HepG2 (cell line): Measurements from ENCODE around the gene TPX2. TPM values are rescaled to one million over a fixed set of nuclear protein-coding genes. Genes with fewer than 3 reads are reported as not detected.

ENCODE experiments used
- FOXM1 ChIP-seq: sonication (generic); formaldehyde crosslinking; IDR thresholded peaks from 2 replicates; pipeline ENCODE4 v1.5.0; 2020; ENCODE audit warnings: missing genetic modification reagents
- GABPA ChIP-seq, 2 experiments: IDR thresholded peaks; 2 replicates each; pipeline ENCODE4 v1.6.1; 2011 to 2016; ENCODE audit warnings: low read depth in 2 of 2, low read length in 1 of 2, missing biosample characterization in 1 of 2, missing genetic modification characterization in 1 of 2
- MAZ ChIP-seq, 2 experiments: sonication (generic) in 1 of 2; formaldehyde crosslinking in 1 of 2; IDR thresholded peaks; 2 replicates each; pipeline versions ENCODE4 v1.5.0 to v1.6.1; 2012 to 2020; ENCODE audit warnings: low read depth in 2 of 2, mild to moderate bottlenecking in 2 of 2, borderline replicate concordance in 1 of 2, improper control_type of control experiment in 1 of 2, low read length in 1 of 2, missing genetic modification reagents in 1 of 2, moderate library complexity in 1 of 2
- MIER3 ChIP-seq: IDR thresholded peaks from 2 replicates; pipeline ENCODE4 v1.6.1; 2016; ENCODE audit warnings: missing compliant biosample characterization, borderline replicate concordance
- NFE2L2 ChIP-seq: fragments of 150-350 bp; IDR thresholded peaks from 2 replicates; pipeline ENCODE4 v1.6.1; 2014; ENCODE audit warnings: low read length
- RCOR2 ChIP-seq: IDR thresholded peaks from 2 replicates; pipeline ENCODE4 v1.6.1; 2016; ENCODE audit warnings: missing biosample characterization, missing genetic modification reagents
- SP140L ChIP-seq: sonication (generic); formaldehyde crosslinking; IDR thresholded peaks from 2 replicates; pipeline ENCODE4 v1.4.0; 2020; ENCODE audit warnings: missing genetic modification reagents, borderline replicate concordance
- TCF7 ChIP-seq: sonication (generic); IDR thresholded peaks from 2 replicates; pipeline ENCODE4 v1.6.1; 2016; ENCODE audit warnings: antibody characterized with exemption, low read depth
- ZNF367 ChIP-seq: sonication (generic); formaldehyde crosslinking; IDR thresholded peaks from 2 replicates; pipeline ENCODE4 v1.4.0; 2020; ENCODE audit warnings: missing genetic modification reagents, borderline replicate concordance
- ZNF883 ChIP-seq: sonication (generic); formaldehyde crosslinking; IDR thresholded peaks from 2 replicates; pipeline ENCODE4 v1.5.1; 2020; ENCODE audit warnings: mild to moderate bottlenecking, missing genetic modification reagents; ENCODE audit errors: not compliant biosample characterization
- polyA plus RNA-seq, 8 experiments: library from polyadenylated mRNA; depleted of rRNA in 3 of 8; stranded (reverse) in 7 of 8; unstranded in 1 of 8; fragments of >200 nt; fragmentation: Illumina TruSeq in 4 of 8; extraction: Trizol in 4 of 8; gene quantifications; 2 replicates each; pipeline versions ENCODE4 v1.2.1 to v1.2.3, GENCODE V29; 2011 to 2016; ENCODE audit warnings: low read depth in 4 of 8, missing spikeins in 1 of 8, mixed read lengths in 1 of 8; ENCODE audit not compliant: insufficient read depth in 1 of 8
- total RNA-seq, 5 experiments: library from RNA; depleted of rRNA; stranded (reverse); fragments of >200 nt; fragmentation: Illumina TruSeq; extraction: Trizol; gene quantifications; 2 replicates each; pipeline ENCODE4 v1.2.3, GENCODE V29; 2016; ENCODE audit warnings: low read depth in 1 of 5
- TF ChIP-seq, protein P1 (sequence below): sonication (generic); formaldehyde crosslinking; IDR thresholded peaks from 2 replicates; pipeline ENCODE4 v1.5.0; 2020; ENCODE audit warnings: mild to moderate bottlenecking, missing genetic modification reagents, moderate library complexity
- TF ChIP-seq, protein P2 (sequence below): sonication (generic); formaldehyde crosslinking; IDR thresholded peaks from one replicate; pipeline ENCODE4 v1.5.1; 2020; ENCODE audit warnings: mild to moderate bottlenecking, missing genetic modification reagents; ENCODE audit errors: not compliant biosample characterization

TPX2 gene
- total and polyA plus RNA-seq, 2 of the 13 experiments (the other 11 are each of a cell fraction or from before 2014, with no cell fraction given), result 34.3 to 124 TPM

DNA sequence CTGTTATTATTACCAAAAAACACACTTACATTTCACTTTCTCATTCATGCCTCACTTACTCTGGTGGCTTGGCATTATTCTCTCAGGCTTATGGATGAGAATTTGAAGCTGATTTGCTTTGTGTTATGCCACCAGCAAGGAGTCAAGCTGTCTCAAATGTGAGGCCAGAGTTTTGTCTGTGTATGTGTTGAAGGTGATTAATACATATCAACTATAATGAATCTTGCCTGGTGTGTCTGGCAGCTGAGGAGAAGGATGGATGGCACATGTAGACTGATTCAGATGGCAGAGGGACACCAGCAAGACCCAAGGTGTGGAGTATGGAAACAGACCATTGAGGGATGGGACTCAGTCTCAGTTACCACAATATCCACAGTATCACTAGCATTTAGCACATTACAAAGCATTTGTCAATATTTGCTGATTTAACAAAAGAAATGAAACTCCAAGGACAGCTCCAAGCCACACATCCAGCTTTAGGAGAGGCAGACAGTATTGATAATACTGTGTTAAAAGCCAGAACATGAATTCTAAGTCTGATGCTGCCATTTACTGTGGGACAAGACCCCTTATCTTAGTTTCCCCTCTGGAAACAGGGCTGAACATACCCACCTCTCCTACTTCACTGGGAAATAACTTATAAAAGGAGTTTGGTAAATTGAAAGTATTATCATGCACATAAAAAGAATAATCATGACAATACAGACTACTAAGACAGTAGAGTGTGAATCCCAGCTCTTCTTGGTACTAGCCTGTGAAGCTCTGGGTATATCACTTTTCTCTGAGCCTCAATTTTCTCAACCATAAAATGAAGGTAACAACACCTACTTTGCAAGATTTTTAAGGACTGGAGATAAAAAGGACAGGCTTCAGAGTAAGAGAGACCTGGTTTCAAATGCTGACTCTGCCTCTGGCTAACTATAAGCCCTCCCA lies 27.6 kb upstream of the TPX2 start (continued):
- peak; percentile 23; the same call in 1 of the 2 replicates for TF ChIP-seq MIER3 (CRISPR knock-in tag)
- no peak for TF ChIP-seq SP140L (CRISPR knock-in tag)
- TF ChIP-seq NFE2L2, result no peak
- peak; percentile 67 for TF ChIP-seq TCF7
- no peak for TF ChIP-seq GABPA (IDR thresholded peaks at IDR 0.05; ENCODE audit: low read depth, low read length)
- TF ChIP-seq GABPA (CRISPR knock-in tag; IDR thresholded peaks at IDR 0.05; ENCODE audit: low read depth), result no peak
- no peak for TF ChIP-seq FOXM1 (CRISPR knock-in tag)
- TF ChIP-seq, protein P1, sequence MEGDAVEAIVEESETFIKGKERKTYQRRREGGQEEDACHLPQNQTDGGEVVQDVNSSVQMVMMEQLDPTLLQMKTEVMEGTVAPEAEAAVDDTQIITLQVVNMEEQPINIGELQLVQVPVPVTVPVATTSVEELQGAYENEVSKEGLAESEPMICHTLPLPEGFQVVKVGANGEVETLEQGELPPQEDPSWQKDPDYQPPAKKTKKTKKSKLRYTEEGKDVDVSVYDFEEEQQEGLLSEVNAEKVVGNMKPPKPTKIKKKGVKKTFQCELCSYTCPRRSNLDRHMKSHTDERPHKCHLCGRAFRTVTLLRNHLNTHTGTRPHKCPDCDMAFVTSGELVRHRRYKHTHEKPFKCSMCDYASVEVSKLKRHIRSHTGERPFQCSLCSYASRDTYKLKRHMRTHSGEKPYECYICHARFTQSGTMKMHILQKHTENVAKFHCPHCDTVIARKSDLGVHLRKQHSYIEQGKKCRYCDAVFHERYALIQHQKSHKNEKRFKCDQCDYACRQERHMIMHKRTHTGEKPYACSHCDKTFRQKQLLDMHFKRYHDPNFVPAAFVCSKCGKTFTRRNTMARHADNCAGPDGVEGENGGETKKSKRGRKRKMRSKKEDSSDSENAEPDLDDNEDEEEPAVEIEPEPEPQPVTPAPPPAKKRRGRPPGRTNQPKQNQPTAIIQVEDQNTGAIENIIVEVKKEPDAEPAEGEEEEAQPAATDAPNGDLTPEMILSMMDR (CRISPR knock-in tag), result no peak
- TF ChIP-seq, protein P2, sequence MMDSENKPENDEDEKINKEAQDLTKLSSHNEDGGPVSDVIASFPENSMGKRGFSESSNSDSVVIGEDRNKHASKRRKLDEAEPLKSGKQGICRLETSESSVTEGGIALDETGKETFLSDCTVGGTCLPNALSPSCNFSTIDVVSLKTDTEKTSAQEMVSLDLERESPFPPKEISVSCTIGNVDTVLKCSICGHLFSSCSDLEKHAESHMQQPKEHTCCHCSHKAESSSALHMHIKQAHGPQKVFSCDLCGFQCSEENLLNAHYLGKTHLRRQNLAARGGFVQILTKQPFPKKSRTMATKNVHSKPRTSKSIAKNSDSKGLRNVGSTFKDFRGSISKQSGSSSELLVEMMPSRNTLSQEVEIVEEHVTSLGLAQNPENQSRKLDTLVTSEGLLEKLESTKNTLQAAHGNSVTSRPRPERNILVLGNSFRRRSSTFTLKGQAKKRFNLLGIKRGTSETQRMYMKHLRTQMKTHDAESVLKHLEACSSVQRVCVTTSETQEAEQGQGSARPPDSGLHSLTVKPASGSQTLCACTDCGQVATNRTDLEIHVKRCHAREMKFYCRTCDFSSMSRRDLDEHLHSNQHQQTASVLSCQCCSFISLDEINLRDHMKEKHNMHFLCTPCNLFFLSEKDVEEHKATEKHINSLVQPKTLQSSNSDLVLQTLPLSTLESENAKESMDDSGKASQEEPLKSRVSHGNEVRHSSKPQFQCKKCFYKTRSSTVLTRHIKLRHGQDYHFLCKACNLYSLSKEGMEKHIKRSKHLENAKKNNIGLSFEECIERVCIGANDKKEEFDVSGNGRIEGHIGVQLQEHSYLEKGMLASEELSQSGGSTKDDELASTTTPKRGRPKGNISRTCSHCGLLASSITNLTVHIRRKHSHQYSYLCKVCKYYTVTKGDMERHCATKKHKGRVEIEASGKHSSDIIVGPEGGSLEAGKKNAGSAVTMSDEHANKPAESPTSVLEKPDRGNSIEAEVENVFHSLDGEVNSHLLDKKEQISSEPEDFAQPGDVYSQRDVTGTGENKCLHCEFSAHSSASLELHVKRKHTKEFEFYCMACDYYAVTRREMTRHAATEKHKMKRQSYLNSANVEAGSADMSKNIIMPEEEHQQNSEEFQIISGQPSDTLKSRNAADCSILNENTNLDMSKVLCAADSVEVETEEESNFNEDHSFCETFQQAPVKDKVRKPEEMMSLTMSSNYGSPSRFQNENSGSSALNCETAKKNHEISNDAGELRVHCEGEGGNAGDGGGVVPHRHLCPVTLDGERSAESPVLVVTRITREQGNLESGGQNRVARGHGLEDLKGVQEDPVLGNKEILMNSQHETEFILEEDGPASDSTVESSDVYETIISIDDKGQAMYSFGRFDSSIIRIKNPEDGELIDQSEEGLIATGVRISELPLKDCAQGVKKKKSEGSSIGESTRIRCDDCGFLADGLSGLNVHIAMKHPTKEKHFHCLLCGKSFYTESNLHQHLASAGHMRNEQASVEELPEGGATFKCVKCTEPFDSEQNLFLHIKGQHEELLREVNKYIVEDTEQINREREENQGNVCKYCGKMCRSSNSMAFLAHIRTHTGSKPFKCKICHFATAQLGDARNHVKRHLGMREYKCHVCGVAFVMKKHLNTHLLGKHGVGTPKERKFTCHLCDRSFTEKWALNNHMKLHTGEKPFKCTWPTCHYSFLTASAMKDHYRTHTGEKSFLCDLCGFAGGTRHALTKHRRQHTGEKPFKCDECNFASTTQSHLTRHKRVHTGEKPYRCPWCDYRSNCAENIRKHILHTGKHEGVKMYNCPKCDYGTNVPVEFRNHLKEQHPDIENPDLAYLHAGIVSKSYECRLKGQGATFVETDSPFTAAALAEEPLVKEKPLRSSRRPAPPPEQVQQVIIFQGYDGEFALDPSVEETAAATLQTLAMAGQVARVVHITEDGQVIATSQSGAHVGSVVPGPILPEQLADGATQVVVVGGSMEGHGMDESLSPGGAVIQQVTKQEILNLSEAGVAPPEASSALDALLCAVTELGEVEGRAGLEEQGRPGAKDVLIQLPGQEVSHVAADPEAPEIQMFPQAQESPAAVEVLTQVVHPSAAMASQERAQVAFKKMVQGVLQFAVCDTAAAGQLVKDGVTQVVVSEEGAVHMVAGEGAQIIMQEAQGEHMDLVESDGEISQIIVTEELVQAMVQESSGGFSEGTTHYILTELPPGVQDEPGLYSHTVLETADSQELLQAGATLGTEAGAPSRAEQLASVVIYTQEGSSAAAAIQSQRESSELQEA, result no peak
- peak; percentile 71; the same call in 1 of the 2 replicates for TF ChIP-seq RCOR2 (CRISPR knock-in tag)
- no peak for TF ChIP-seq ZNF883 (CRISPR knock-in tag)
- TF ChIP-seq MAZ (IDR thresholded peaks at IDR 0.05; ENCODE audit: borderline replicate concordance, low read depth, low read length), result no peak
- TF ChIP-seq MAZ (CRISPR knock-in tag; IDR thresholded peaks at IDR 0.05; ENCODE audit: low read depth), result peak; percentile 16; the same call in 1 of the 2 replicates
- TF ChIP-seq ZNF367 (CRISPR knock-in tag), result no peak
